ENCODE results near the gene TK1. TPM values are rescaled to one million over a fixed set of nuclear protein-coding genes. Genes with fewer than 3 reads are reported as not detected.
A peak's percentile ranks its signal among the peaks of the same experiment; 100 is the strongest.

TK1 gene
- polyA plus RNA-seq, 3 donors = 0.67 to 2.0 (median 1.4) TPM

DNA sequence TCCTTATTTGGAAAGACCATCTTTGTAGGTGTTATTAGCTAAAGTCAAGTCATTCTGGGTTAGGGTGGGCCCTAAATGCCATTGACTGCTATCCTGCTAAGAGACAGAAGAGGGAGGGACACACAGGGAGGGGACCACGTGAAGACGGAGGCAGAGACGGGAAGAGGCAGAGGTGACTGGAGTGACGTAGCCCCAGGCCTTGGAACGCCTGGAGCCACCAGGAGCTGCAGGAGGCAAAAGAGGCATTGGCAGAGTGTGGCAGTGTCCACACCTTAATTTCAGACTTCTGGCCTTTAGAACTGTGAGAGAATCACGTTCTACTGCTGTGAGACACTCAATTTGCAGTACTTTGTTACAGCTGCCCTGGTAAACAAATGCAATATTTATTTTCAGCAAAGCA is 13.6 kb upstream of the TK1 start:
- no peaks in the 10 kb centered on the region for H3K27me3 ChIP-seq (ENCODE audit: control insufficient read depth in 2 of 2, insufficient read depth in 2 of 2, low read length in 2 of 2)
- H3K4me1 ChIP-seq (ENCODE audit: control insufficient read depth in 1 of 2, insufficient read depth in 2 of 2, low read length in 2 of 2) = peaks cover 28 to 30% of the 10 kb centered on the region in 2 donors
- H3K27ac Mint-ChIP-seq = peak overlapping the region; percentile 95 to 99 (median 98)
- no peak overlapping the region for H3K9ac ChIP-seq (ENCODE audit: insufficient read depth, low read length, poor library complexity, severe bottlenecking)
- H3K4me1 Mint-ChIP-seq = peaks cover 21% of the 10 kb centered on the region
- DNase-seq = no peak
- intact Hi-C loops (cut with micrococcal nuclease) = no loop called here
- peaks cover 0 to 4% of the 10 kb centered on the region in 2 donors for H3K9me3 ChIP-seq (replicated peaks in 1 of 2; ENCODE audit: control insufficient read depth in 1 of 2, insufficient read depth in 1 of 2, low read length in 2 of 2)
- H3K27me3 Mint-ChIP-seq (ENCODE audit: low read depth in 3 of 3) = no peaks in the 10 kb centered on the region
- peaks cover 0 to 3% (median 0%) of the 10 kb centered on the region in 7 donors for H3K9me3 Mint-ChIP-seq
- H3K4me3 ChIP-seq (replicated peaks in 1 of 3; ENCODE audit: low read depth in 2 of 3, low read length in 3 of 3) = no peak overlapping the region
- H3K36me3 Mint-ChIP-seq = peaks cover 11 to 19% of the 10 kb centered on the region in 2 donors
- H4K20me1 ChIP-seq (ENCODE audit: insufficient read depth, low read length) = no peaks in the 10 kb centered on the region
- H2AFZ ChIP-seq (ENCODE audit: insufficient read depth, low read depth, low read length, poor library complexity, severe bottlenecking) = no peak overlapping the region
- H3K27ac ChIP-seq (ENCODE audit: low read depth in 1 of 2, low read length in 2 of 2) = peak overlapping the region; percentile 84 to 91
- no peak overlapping the region for H3K4me2 ChIP-seq (replicated peaks; ENCODE audit: extremely low read depth, low read length, poor library complexity, severe bottlenecking)
- H3K36me3 ChIP-seq (replicated peaks in 1 of 2; ENCODE audit: control insufficient read depth in 1 of 2, insufficient read depth in 2 of 2, low read length in 2 of 2) = peaks cover 8 to 18% of the 10 kb centered on the region in 2 donors
- TF ChIP-seq, protein P1, sequence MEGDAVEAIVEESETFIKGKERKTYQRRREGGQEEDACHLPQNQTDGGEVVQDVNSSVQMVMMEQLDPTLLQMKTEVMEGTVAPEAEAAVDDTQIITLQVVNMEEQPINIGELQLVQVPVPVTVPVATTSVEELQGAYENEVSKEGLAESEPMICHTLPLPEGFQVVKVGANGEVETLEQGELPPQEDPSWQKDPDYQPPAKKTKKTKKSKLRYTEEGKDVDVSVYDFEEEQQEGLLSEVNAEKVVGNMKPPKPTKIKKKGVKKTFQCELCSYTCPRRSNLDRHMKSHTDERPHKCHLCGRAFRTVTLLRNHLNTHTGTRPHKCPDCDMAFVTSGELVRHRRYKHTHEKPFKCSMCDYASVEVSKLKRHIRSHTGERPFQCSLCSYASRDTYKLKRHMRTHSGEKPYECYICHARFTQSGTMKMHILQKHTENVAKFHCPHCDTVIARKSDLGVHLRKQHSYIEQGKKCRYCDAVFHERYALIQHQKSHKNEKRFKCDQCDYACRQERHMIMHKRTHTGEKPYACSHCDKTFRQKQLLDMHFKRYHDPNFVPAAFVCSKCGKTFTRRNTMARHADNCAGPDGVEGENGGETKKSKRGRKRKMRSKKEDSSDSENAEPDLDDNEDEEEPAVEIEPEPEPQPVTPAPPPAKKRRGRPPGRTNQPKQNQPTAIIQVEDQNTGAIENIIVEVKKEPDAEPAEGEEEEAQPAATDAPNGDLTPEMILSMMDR (IDR thresholded peaks at IDR 0.05) = no peak
- WGBS (ENCODE audit: insufficient coverage) = 94% methylated on average over 6 of the region's 6 CpGs
- no peak overlapping the region for H3K4me3 Mint-ChIP-seq
- no peaks in the 10 kb centered on the region for H3K79me2 ChIP-seq (ENCODE audit: insufficient read depth, low read length)

DNA sequence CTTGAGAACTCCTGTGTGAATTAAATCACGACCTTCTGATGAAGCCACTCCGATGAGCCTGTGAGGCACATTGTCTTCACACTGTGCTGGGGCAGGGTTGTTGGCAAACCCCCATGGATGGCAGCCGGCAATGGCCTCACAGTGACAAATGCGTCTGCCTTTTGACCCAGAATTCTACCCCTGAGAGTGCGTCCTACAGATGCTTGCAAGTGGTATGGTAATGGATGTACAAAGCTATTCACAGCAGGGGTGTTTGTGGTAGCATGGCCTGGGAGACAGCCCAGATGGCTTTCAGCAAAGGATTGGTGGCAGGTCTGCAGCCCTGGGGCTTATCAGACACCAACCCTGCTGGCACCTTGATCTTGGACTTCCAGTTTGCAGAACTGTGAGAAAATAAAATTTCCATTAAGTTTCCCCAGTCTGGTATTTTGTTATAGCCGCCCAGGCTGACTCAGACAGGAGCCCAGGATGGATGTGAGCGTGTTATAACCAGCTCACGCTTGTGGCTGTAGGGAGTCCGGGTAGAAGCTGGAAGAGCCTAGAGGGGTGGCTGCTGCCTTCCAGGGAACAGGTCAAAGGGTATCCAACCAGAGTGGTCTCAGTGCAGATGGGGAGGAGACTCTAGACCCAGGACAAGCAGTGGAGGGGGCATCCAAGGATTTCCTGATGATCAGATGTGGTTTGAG is 10.4 kb upstream of the TK1 start:
- intact Hi-C loops (cut with micrococcal nuclease) = no loop called here
- Mint-ChIP-seq H3K27ac (peak overlapping the region; percentile 95 to 99 (median 98)), H3K27me3 (ENCODE audit: low read depth in 3 of 3) (no peaks in the 10 kb centered on the region), H3K4me1 (peaks cover 21% of the 10 kb centered on the region), H3K9me3 (peaks cover 0 to 3% (median 0%) of the 10 kb centered on the region in 7 donors), H3K4me3 (peak overlapping the region in 1 of 2 donors; percentile 15), H3K36me3 (peaks cover 14 to 36% of the 10 kb centered on the region in 2 donors)
- Histone ChIP-seq H2AFZ (ENCODE audit: insufficient read depth, low read depth, low read length, poor library complexity, severe bottlenecking) (no peak overlapping the region), H3K27ac (ENCODE audit: low read depth in 1 of 2, low read length in 2 of 2) (peak overlapping the region; percentile 84 to 91), H3K79me2 (ENCODE audit: insufficient read depth, low read length) (no peaks in the 10 kb centered on the region), H3K4me3 (replicated peaks in 1 of 3; ENCODE audit: low read depth in 2 of 3, low read length in 3 of 3) (no peak overlapping the region), H4K20me1 (ENCODE audit: insufficient read depth, low read length) (no peaks in the 10 kb centered on the region), H3K36me3 (replicated peaks in 1 of 2; ENCODE audit: control insufficient read depth in 1 of 2, insufficient read depth in 2 of 2, low read length in 2 of 2) (peaks cover 8 to 28% of the 10 kb centered on the region in 2 donors), H3K4me1 (ENCODE audit: control insufficient read depth in 1 of 2, insufficient read depth in 2 of 2, low read length in 2 of 2) (peaks cover 28 to 30% of the 10 kb centered on the region in 2 donors), H3K4me2 (replicated peaks; ENCODE audit: extremely low read depth, low read length, poor library complexity, severe bottlenecking) (no peak overlapping the region), H3K9me3 (replicated peaks in 1 of 2; ENCODE audit: control insufficient read depth in 1 of 2, insufficient read depth in 1 of 2, low read length in 2 of 2) (peaks cover 0 to 4% of the 10 kb centered on the region in 2 donors), H3K9ac (ENCODE audit: insufficient read depth, low read length, poor library complexity, severe bottlenecking) (no peak overlapping the region), H3K27me3 (ENCODE audit: control insufficient read depth in 2 of 2, insufficient read depth in 2 of 2, low read length in 2 of 2) (no peaks in the 10 kb centered on the region)
- TF ChIP-seq, protein P1 (IDR thresholded peaks at IDR 0.05) = no peak
- no peak for DNase-seq
- WGBS (ENCODE audit: insufficient coverage) = 99% methylated on average over 9 of the region's 9 CpGs
